ENCODE data around the gene LRRC37A. TPM values are rescaled to one million over a fixed set of nuclear protein-coding genes. Genes with fewer than 3 reads are reported as not detected.
"Not testable (repeated sequence)": the region's sequence is repeated elsewhere in the genome, so short reads cannot be mapped to it uniquely, and the experiment has no call there.

The LRRC37A gene
- total RNA-seq, 1 donor from 2014 or later = 11.5 TPM

DNA sequence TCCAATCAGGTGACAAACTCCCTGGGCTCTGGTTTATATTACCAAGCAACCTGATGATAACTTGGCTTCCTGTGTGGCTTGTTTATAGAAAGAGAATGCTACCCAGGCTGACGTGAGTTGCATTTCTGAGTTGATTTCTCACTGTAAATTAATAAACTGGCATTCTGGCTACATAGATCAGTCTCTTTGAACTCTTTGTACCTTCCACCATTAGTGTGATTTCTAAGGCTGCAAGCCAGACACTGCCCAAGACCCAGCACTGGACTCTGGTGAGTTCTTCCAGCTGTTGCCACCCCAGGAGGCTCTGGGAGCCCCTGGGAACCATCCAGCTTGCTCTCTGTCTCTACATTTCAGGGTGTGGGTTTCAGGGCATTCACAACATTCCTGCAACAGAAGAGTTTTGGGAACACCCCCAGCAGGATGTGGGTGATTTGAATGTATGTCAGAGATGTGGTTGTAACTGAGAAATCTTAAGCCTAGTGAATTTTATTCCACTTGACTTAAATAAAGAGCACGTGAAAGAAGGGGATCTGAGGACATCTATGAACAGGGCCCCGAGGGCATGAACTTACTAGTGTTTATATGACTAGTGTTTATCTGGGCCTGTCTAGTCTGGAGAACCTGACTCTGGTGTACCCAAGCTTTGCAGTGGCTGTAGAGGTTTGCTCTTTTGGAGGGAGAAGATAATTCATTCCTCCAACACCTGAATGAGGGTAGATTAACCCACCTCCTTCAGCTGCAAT, 30.3 kb upstream of the LRRC37A start:
- H3K27ac Mint-ChIP-seq (ENCODE audit: unreplicated experiment) = no peak overlapping the region
- H3K27me3 Mint-ChIP-seq (ENCODE audit: unreplicated experiment) = peaks cover 45% of the 10 kb centered on the region
- peaks cover 4% of the 10 kb centered on the region for H3K36me3 Mint-ChIP-seq (ENCODE audit: unreplicated experiment)
- peaks cover 8% of the 10 kb centered on the region for H3K4me1 Mint-ChIP-seq (ENCODE audit: low read depth, unreplicated experiment)
- TF ChIP-seq, protein P1, sequence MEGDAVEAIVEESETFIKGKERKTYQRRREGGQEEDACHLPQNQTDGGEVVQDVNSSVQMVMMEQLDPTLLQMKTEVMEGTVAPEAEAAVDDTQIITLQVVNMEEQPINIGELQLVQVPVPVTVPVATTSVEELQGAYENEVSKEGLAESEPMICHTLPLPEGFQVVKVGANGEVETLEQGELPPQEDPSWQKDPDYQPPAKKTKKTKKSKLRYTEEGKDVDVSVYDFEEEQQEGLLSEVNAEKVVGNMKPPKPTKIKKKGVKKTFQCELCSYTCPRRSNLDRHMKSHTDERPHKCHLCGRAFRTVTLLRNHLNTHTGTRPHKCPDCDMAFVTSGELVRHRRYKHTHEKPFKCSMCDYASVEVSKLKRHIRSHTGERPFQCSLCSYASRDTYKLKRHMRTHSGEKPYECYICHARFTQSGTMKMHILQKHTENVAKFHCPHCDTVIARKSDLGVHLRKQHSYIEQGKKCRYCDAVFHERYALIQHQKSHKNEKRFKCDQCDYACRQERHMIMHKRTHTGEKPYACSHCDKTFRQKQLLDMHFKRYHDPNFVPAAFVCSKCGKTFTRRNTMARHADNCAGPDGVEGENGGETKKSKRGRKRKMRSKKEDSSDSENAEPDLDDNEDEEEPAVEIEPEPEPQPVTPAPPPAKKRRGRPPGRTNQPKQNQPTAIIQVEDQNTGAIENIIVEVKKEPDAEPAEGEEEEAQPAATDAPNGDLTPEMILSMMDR (IDR thresholded peaks at IDR 0.05; ENCODE audit: partially characterized antibody, unreplicated experiment) = no peak
- no peak for DNase-seq
- H3K9me3 Mint-ChIP-seq (ENCODE audit: unreplicated experiment) = peaks cover 21% of the 10 kb centered on the region
- no peak overlapping the region for H3K4me3 Mint-ChIP-seq (ENCODE audit: unreplicated experiment)

GRCh38 chr17:46266063-46266655, 28.8 kb upstream of the LRRC37A start:
- H3K9me3 Mint-ChIP-seq (ENCODE audit: unreplicated experiment) = peaks cover 15% of the 10 kb centered on the region
- H3K4me3 Mint-ChIP-seq (ENCODE audit: unreplicated experiment) = peak overlapping the region; percentile 91
- peak overlapping the region; percentile 2 for H3K27ac Mint-ChIP-seq (ENCODE audit: unreplicated experiment)
- peak; percentile 41 for DNase-seq
- not testable (repeated sequence) for H3K36me3 Mint-ChIP-seq (ENCODE audit: unreplicated experiment); H3K4me1 Mint-ChIP-seq (ENCODE audit: low read depth, unreplicated experiment)
- peaks cover 37% of the 10 kb centered on the region for H3K27me3 Mint-ChIP-seq (ENCODE audit: unreplicated experiment)

DNA sequence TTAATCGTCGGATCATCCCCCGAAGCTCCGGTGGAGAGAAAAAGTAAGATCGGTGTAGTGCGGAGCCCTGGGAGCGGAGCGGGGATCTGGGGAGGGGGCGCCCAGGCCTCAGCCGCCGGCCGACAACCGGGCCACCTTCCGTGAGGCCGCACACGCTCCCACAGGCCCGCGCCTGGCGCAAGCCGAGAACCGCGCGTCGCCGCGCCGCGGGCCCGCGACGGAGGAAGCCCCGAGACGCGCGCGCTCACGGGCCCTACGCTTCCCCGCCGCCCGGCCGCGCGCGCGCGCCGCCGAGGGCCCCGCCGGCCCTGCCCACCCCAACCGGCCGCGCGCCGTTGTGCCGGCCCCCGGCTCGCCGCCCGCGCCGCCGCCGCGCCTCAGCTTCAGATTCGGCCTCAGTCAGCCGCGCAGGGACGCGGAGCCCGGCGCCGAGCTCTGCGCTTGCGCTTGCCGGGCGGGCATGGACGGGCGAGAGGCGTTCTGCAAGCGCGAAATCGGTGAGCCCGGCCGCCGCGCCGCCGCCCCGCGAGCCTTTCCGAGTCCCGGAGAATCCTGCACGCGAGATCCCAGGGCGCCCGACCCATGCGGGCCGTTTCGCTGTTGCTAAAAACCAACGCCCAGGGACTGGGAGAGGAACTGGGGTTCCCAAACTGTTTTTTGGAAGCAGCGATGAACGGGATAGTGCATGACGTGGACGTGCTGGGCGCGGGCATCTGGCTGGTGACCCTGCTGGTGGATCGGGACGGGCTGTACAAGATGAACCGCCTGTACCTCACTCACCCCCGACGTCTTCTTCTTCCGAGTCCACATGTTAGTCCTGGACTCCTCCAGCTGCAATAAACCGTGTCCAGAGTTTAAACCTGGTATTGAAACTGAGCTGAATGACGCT, 28.0 kb upstream of the LRRC37A start:
- Mint-ChIP-seq H3K9me3 (ENCODE audit: unreplicated experiment) (peaks cover 15% of the 10 kb centered on the region), H3K4me1 (ENCODE audit: low read depth, unreplicated experiment) (peaks cover 8% of the 10 kb centered on the region), H3K27me3 (ENCODE audit: unreplicated experiment) (peaks cover 32% of the 10 kb centered on the region), H3K36me3 (ENCODE audit: unreplicated experiment) (peaks cover 4% of the 10 kb centered on the region), H3K4me3 (ENCODE audit: unreplicated experiment) (peak overlapping the region; percentile 91), H3K27ac (ENCODE audit: unreplicated experiment) (peak overlapping the region; percentile 59)
- peak; percentile 87 for DNase-seq
- TF ChIP-seq, protein P1 (IDR thresholded peaks at IDR 0.05; ENCODE audit: partially characterized antibody, unreplicated experiment) = no peak

DNA sequence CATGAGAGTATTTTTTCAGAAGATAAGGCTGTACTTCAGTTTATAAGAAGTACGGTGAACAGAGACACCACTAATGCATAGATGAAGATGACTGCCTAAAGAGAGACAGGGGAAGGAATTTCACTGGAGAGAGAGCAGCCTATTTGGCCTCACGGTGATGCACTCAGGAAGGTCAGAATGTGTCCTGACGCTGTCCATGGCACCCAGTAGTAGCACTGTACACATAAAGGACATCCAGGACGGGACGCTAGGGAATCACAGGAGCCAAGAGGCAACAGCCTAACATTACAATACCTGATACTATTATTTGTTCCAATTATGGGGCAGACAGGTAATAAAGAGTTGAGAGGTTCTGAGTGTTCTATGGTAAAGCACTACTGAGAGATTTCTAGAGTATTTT, 24.9 kb upstream of the LRRC37A start:
- Mint-ChIP-seq H3K4me1 (ENCODE audit: low read depth, unreplicated experiment) (peaks cover 8% of the 10 kb centered on the region), H3K27me3 (ENCODE audit: unreplicated experiment) (peaks cover 20% of the 10 kb centered on the region), H3K9me3 (ENCODE audit: unreplicated experiment) (peaks cover 8% of the 10 kb centered on the region), H3K36me3 (ENCODE audit: unreplicated experiment) (peaks cover 4% of the 10 kb centered on the region), H3K4me3 (ENCODE audit: unreplicated experiment) (no peak overlapping the region), H3K27ac (ENCODE audit: unreplicated experiment) (no peak overlapping the region)
- TF ChIP-seq, protein P1 (IDR thresholded peaks at IDR 0.05; ENCODE audit: partially characterized antibody, unreplicated experiment) = no peak
- DNase-seq = no peak

DNA sequence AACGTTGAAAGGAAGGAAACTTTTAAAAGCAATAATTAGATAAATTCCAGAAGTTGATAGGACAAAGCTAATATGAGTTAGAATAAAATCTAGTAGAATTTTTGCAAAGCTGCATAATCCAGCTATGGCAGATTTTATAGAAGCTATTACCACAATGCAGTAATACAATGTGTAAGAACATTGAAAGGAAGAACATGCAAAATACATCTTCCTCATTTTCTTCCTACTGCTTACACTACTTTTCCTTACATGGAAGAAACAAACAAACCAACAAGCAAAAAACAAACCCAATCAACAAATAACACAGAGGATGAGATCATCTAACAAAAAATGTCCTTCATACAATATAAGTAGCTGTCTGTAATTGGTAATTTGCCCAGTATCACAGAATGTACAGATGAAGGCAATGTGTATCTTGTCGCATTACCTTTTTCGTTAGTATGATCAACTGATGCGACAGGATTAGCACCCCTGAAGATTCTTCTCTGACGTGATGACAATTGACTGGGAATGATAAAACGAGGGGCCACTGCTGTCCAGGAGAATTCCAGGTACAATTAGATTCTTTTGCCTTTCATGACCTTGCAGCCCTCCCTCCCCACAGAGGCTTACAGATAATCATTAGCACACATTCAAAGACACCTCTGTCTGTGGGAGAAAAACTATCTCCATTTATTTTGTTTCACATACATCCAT, 21.2 kb upstream of the LRRC37A start:
- H3K27ac Mint-ChIP-seq (ENCODE audit: unreplicated experiment) = no peak overlapping the region
- TF ChIP-seq, protein P1 (IDR thresholded peaks at IDR 0.05; ENCODE audit: partially characterized antibody, unreplicated experiment) = no peak
- peaks cover 2% of the 10 kb centered on the region for H3K27me3 Mint-ChIP-seq (ENCODE audit: unreplicated experiment)
- no peak for DNase-seq
- H3K4me1 Mint-ChIP-seq (ENCODE audit: low read depth, unreplicated experiment) = no peaks in the 10 kb centered on the region
- no peak overlapping the region for H3K4me3 Mint-ChIP-seq (ENCODE audit: unreplicated experiment)
- no peaks in the 10 kb centered on the region for H3K36me3 Mint-ChIP-seq (ENCODE audit: unreplicated experiment)
- H3K9me3 Mint-ChIP-seq (ENCODE audit: unreplicated experiment) = peaks cover 3% of the 10 kb centered on the region

Data from glutamatergic neuron (in vitro differentiated cells).